ENCODE results near the gene MFRP. TPM values are rescaled to one million over a fixed set of nuclear protein-coding genes. Genes with fewer than 3 reads are reported as not detected.

The MFRP gene
- total and polyA plus RNA-seq, 9 of the 15 experiments (the other 6 are each of a cell fraction or from before 2014, with no cell fraction given) = not detected

GRCh38 chr11:119323532-119324033, 22.9 kb downstream of the MFRP start (continued):
- TF ChIP-seq, protein P1, sequence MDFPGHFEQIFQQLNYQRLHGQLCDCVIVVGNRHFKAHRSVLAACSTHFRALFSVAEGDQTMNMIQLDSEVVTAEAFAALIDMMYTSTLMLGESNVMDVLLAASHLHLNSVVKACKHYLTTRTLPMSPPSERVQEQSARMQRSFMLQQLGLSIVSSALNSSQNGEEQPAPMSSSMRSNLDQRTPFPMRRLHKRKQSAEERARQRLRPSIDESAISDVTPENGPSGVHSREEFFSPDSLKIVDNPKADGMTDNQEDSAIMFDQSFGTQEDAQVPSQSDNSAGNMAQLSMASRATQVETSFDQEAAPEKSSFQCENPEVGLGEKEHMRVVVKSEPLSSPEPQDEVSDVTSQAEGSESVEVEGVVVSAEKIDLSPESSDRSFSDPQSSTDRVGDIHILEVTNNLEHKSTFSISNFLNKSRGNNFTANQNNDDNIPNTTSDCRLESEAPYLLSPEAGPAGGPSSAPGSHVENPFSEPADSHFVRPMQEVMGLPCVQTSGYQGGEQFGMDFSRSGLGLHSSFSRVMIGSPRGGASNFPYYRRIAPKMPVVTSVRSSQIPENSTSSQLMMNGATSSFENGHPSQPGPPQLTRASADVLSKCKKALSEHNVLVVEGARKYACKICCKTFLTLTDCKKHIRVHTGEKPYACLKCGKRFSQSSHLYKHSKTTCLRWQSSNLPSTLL (IDR thresholded peaks at IDR 0.05) = no peak
- TF ChIP-seq POLR2AphosphoS2 (IDR thresholded peaks at IDR 0.05; ENCODE audit: low read length) (no peak), EGR1 (conservative IDR thresholded peaks at IDR 0.05) (peak; percentile 34; the same call in 1 of the 2 replicates), SIN3A (IDR thresholded peaks at IDR 0.05; ENCODE audit: borderline replicate concordance in 2 of 2, control insufficient read depth in 1 of 2, low read depth in 2 of 2, low read length in 2 of 2) (no peak), CHD4 (IDR thresholded peaks at IDR 0.05; ENCODE audit: insufficient read depth, insufficient replicate concordance, low read depth, low read length, poor library complexity, severe bottlenecking) (peak; percentile 86), POLR2G (IDR thresholded peaks at IDR 0.05; ENCODE audit: low read depth, low read length) (no peak), POLR3G (IDR thresholded peaks at IDR 0.05; ENCODE audit: extremely low read depth, insufficient read length, insufficient replicate concordance) (no peak), CTCFL (IDR thresholded peaks at IDR 0.05; ENCODE audit: borderline replicate concordance, insufficient read depth, low read depth, low read length, poor library complexity, severe bottlenecking) (peak; percentile 40), COPS2 (conservative IDR thresholded peaks at IDR 0.05) (no peak), ILF3 (IDR thresholded peaks at IDR 0.05; ENCODE audit: borderline replicate concordance) (no peak), SIRT6 (IDR thresholded peaks at IDR 0.05; ENCODE audit: low read depth, low read length) (no peak), CUX1 (CRISPR knock-in tag; IDR thresholded peaks at IDR 0.05) (no peak), ZNF436 (CRISPR knock-in tag; IDR thresholded peaks at IDR 0.05) (no peak), ZNF431 (CRISPR knock-in tag; IDR thresholded peaks at IDR 0.05) (no peak), CREBBP (IDR thresholded peaks at IDR 0.05; ENCODE audit: low read depth, low read length) (no peak), MTA2 (IDR thresholded peaks at IDR 0.05; ENCODE audit: low read depth) (no peak)
- TF ChIP-seq, protein P2, sequence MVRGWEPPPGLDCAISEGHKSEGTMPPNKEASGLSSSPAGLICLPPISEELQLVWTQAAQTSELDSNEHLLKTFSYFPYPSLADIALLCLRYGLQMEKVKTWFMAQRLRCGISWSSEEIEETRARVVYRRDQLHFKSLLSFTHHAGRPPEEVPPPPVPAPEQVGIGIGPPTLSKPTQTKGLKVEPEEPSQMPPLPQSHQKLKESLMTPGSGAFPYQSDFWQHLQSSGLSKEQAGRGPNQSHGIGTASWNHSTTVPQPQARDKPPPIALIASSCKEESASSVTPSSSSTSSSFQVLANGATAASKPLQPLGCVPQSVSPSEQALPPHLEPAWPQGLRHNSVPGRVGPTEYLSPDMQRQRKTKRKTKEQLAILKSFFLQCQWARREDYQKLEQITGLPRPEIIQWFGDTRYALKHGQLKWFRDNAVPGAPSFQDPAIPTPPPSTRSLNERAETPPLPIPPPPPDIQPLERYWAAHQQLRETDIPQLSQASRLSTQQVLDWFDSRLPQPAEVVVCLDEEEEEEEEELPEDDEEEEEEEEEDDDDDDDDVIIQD (CRISPR knock-in tag; IDR thresholded peaks at IDR 0.05) = no peak

Data from K562 (cell line).